Anterior cingulate cortex (tissue), 58 donors: ENCODE results near the gene S100A13.
"Not testable (repeated sequence)": the region's sequence is repeated elsewhere in the genome, so short reads cannot be mapped to it uniquely, and the experiment has no call there.

Experiments
- DNase-seq, 58 donors: peaks; one replicate each; lab custom pipeline; 2025; lab: John Stamatoyannopoulos, UW

Gene S100A13

GRCh38 chr1:153577138-153577537 is 50.2 kb downstream of the S100A13 start:
- DNase-seq: no peak

DNA sequence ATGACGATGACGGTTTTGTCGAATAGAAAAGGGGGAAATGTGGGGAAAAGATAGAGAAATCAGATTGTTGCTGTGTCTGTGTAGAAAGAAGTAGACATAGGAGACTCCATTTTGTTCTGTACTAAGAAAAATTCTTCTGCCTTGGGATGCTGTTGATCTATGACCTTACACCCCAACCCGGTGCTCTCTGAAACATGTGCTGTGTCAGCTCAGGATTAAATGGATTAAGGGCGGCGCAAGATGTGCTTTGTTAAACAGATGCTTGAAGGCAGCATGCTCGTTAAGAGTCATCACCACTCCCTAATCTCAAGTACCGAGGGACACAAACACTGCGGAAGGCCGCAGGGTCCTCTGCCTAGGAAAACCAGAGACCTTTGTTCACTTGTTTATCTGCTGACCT is 51.8 kb downstream of the S100A13 start:
- not testable (repeated sequence) for DNase-seq

DNA sequence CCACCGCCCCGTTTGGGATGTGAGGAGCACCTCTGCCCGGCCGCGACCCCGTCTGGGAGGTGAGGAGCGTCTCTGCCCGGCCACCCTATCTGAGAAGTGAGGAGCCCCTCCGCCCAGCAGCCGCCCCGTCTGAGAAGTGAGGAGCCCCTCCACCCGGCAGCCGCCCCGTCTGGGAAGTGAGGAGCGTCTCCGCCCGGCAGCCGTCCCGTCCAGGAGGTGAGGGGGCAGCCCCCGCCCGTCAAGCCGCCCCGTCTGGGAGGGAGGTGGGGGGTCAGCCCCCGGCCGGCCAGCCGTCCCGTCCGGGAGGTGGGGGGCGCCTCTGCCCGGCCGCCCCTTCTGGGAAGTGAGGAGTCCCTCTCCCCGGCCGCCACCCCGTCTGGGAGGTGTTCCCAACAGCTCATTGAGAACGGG is 52.2 kb downstream of the S100A13 start:
- not testable (repeated sequence) for DNase-seq

GRCh38 chr1:153573351-153573750 is 54.0 kb downstream of the S100A13 start:
- no peak for DNase-seq

GRCh38 chr1:153572569-153573015 is 54.7 kb downstream of the S100A13 start:
- peak in 56 of 58 donors; percentile 11 to 87 (median 64) for DNase-seq

DNA sequence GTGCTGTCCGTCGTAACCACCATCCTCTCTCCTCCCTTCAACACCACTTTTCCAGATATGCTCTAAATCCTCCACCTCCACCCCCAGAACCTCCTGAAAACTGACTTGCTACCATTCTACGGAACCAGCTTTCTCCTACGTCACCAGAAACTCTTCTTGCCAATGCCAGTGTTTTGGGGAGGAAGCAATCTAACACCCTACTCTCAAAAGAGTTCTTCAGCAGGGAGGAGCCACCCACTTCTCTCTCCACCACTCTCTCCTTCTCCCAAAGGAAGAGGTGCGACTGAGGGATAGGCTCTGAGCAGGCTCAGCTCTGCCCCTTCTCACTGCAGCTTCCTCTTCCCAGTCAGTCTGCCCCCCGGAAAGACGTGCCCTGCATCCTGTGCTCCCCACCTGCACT is 55.6 kb downstream of the S100A13 start:
- peak in 5 of 58 donors; percentile 2 to 44 (median 8) for DNase-seq

- DNase-seq: no peak
Observed at GRCh38 chr1:153570874-153571273, 56.4 kb downstream of the S100A13 start.

DNA sequence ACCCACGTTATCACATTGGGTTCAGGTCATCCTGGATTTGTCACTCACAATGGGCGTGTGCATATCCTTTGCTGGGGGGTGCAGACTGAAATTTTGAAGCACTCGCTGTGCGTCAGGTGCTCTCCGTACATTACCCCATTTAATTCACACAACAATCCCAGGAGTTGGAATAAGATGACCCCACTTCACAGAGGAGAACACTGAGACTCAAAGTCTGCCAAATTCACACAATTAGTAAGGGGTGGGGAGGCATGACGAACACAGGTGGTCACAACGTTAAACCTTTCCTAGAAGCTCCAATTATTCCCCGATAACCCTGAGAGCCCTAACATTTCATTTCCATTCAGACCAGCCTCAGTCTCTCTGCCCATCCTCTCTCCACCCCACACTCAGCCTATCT is 57.8 kb downstream of the S100A13 start:
- no peak for DNase-seq
